Vagina (tissue), 2 donors: ENCODE data around the gene C6orf132.

Source experiments
- POLR2A ChIP-seq, 2 donors: fragments of 450-650 bp; IDR thresholded peaks; one replicate each; pipeline ENCODE4 v1.6.1; 2017; ENCODE audit warnings: antibody characterized with exemption in 2 of 2, mild to moderate bottlenecking in 2 of 2, moderate library complexity in 2 of 2
- POLR2AphosphoS5 ChIP-seq, 2 donors: sonication (generic); formaldehyde crosslinking; IDR thresholded peaks; one replicate each; pipeline ENCODE4 v1.9.0; 2017; ENCODE audit warnings: antibody characterized with exemption in 2 of 2, mild to moderate bottlenecking in 2 of 2, low read depth in 1 of 2; ENCODE audit not compliant: insufficient read depth in 1 of 2

GRCh38 chr6:42140756-42141602 lies 1.4 kb downstream of the C6orf132 start:
- TF ChIP-seq POLR2A (IDR thresholded peaks at IDR 0.05) = no peak
- no peak for TF ChIP-seq POLR2AphosphoS5 (IDR thresholded peaks at IDR 0.05; ENCODE audit: insufficient read depth in 1 of 2, low read depth in 1 of 2)
